Measurements from ENCODE around the gene SNX24.
"Not testable (repeated sequence)": the region's sequence is repeated elsewhere in the genome, so short reads cannot be mapped to it uniquely, and the experiment has no call there.

Gene SNX24

DNA sequence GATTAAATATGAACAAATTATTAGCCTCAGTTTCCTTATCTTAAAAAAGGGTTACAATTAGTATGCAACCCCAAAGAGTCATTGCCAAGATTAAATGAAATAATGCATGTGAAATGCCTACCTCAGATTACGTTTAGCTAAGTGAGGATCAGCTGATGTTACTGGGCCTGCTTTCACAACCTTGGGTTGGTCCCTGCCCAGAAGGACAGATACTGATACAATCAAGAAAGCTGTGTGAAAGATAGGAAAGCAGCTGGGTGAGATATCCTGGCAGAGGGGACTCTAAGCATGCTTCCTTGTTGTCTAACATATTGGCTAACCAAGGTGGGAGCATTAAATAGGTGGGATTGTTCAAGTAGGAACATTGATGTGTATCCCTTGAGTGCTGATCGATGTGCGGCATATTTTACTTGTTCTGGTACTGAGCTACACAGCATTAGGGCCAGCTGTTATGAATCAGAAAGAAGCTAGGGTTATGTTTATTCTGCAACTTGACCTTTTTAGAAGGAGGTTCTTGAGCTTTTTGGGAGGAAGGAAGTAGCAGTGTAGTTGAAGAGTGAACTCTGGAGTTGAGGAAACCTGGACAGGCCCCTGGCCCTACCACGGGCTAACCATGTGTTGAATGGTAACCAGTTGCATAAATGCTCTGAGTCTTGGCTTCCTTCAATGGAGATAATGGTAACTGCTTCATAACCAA lies 28.9 kb downstream of the SNX24 start:
- DNase-seq = no peak

DNA sequence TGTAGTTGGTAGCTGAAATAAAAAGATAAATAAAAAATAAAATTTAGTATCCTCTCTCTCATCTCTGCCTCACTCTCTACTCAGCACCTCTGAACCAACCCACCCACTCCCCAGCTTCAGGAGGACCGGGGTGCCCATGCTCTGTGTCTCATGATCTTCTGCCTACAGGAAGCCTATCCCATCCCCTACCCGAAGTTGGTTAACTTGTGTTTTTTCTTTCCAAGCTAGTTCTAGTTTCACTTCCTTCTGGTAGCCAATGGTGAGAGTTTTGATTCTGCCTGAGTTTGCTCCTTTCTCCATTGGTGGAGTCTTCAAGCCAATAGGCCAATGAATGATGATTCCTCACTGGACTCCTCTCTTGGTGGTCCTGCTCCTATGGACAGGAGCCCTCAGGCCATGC lies 32.1 kb downstream of the SNX24 start:
- DNase-seq = no peak

DNA sequence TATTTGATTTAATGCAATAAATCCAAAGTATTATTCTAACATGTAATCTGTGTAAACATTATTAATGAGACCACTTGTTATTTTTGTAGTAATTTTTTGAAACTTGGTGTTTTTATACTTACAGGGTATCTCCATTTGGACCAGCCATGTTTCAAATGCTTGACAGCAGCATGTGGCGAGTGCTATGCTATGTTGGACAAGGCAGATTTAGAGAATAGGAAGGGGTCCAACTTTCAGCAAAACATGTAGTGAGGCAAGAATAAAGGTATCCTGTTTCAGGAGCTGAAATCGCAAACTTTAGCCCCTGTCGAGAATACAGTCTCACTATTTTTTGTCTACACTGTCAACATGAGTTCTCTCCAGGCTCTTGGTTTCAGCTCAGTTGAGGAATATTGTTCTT lies 33.7 kb downstream of the SNX24 start:
- no peak for DNase-seq

DNA sequence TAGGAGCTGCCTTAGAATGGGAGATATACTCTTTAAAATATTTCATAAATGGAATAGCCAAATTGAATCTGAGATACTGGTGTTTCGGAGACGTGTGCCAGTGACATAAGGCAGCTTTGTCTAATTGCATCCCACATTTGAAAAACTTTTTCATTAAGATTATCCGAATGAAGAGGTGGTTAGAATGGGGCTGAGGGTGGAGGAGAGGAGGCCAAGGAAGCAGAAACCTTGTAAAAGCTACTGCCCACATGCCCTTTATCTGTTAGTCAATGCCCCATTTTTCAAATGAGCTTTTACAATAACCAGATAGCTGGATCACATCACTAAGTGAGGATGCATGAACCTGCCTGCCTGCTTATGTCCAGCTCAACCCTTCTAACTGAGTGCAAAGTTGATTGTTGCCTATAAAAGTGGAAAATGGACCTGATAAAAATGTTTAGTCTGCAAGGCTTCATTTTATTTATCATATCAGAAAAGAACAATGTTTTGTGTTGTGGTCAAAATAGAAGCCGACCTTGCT lies 34.8 kb downstream of the SNX24 start:
- DNase-seq = no peak

DNA sequence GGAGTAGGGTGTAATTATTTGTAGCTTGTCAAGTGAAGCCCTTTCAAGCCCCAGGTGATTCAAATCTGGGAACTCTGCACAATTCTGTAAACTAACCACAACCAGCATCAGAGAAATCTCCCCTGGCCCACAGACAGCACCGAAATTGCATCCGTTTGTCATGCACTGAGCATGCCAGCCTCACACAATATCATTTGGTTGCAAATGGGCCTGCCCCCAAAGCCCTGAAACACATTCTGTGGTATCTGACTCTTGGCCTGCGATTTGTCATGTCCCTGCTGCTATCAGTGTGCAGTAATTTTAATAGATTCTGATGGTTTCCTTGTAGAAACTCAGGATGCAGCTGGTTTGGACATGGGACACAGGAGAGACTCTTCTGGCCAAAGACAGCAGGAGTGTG lies 35.3 kb downstream of the SNX24 start:
- no peak for DNase-seq

DNA sequence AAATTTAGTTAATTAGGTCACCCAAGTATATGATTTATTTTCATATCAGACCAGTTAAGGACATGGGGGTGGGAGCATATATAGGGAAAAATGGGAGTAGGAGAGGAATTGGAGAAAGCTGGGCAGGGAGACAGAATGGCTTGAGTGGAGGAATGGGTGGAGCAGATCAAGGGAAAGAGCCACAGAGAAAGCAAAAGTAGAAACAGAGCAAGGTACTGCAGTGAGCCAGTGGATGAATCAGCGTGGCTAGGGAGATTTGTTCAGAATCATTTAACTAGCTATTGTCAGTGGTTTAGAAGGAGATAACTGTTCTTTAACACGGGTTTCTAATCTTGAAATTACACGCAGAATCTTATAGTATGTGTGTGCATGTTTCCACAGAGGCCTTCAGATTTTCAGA lies 37.4 kb downstream of the SNX24 start:
- DNase-seq = no peak

DNA sequence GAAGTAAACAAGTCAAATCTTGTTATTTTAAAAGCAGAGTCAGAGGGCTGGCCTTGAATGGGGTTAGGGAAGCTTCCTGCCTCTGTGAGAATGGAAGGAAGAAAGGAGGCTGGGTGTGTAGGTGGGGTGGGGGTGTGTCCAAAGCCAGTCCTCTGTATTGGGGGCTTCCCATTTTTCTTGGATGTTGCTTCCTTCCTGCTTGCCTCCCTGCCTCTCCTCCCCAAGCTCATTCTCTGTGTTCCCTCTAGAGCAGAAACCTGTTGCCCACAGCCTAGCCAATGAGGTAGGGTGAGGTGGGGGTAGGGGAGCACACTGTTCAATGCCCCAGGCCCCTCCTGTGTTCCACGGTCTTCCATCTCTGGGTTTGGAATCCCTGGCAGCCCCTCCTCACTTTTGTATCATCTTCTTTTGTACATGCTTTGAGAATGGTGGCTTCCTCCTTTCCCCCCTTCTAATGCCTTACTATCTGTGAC lies 39.7 kb downstream of the SNX24 start:
- no peak for DNase-seq

DNA sequence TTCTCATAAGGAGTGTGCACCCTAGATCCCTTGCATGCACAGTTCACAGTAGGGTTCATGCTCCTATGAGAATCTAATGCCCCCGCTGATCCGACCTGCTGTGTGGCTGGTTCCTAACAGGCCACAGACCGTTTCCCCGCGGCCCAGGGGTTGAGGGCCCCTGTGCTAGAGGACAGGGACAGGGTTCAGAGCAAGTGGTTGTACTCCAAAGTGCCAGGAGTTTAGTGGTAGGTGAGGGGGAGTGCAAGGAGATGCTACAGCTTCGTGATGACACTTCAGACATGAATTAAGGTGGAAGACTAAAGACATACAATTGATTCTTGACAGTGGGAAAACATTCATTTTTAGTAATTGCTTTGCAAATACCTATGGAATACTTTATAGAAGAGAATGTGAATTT lies 40.5 kb downstream of the SNX24 start:
- no peak for DNase-seq

DNA sequence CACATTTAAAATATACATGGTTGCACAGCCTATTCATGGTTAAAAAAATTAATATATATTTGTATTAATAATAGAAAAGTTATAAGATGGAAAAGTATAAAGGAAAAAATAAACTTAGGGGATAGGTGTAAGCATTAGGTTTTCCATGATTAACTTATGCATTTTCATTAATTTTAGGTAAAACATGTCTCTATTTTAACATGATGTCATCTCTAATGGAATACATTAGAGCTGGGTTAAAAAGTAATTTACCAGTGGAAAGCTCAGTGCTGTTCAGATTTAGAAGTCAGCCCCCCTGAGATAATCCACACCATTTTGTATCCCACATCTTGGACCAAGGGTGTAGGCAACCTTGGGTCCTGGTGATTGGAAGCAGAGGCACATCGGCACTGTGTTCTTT lies 49.7 kb downstream of the SNX24 start:
- no peak for DNase-seq

DNA sequence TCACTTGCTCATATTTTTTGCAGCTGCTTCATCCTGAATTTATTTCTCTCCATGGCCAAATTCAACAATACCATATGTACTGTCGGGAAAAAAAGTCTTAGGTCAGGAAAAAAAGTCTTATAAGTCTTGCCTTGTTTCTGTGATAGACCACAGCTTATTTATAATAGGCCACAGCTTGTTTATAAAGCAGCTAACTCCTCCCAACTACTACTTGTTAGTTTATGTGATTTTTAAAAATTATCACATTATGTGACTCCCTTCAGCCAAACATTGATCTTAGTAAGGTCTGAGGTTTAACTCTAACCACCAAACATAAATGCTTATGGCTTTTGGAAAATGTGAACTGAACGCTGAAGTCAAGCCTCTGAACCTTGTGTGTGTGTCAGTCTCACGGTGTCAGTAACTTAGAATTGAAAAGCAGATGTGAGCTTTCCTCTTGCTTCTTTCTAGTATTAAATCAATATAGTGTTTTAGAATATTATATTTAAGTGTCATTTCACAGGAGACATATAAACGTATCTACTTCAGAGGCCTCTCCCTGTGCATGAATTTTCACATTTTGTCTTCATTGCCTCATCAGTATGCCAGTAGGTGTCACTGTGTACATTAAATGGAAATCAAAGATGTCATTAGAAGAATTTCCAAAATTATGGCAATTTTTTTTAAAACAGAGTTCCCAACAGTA lies 51.3 kb downstream of the SNX24 start:
- DNase-seq = peak; percentile 66

DNA sequence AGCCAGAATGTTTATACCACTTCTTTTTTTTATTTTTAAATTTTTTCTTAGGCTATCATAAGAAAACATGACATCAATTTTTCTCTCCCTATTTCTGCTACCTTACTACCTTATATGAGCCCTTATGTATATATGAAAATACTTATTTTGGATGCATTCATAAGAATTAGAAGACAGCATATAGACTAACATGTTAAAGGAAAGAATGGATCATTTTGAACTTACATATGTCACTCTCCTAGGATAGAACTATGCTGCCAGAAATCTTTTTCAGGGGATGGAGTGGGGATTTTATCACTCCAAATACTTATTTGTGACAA lies 51.8 kb downstream of the SNX24 start:
- DNase-seq = no peak

DNA sequence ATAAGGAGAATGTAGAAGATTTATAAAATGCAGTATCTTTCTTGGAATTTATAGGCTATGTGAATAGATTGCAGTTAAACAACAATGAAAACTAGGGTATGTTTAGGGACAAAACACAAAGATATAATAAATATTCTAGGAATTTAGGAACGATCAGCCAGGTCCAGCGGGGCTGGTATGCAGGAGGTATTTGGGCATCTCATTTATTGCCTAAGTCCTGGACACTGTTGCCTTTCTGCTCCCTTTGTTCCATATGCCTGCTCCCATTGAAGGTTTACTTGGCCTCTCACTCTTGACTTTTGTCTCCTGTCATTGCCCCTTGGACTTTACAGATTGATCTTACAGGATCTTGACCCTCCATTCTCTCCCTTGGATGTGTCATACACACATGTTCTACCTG lies 55.9 kb downstream of the SNX24 start:
- no peak for DNase-seq

DNA sequence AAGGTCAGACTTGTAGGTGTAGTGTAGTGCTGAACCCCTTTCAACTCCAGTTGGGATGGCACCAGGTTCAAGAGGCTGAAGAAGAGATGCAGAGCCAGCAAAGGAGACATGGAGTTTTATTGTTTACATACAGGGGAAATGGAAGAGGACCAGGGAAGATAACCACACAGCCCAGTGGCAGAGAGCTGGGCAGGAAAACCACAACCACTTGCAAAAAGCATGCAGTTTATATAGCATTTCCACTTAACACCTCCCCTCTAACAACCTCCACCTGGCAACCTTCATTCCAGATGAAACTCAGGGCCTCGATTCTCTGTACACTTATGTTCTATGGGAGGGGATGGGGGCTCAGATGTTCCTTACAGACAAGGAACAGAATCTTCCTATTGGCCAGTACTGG lies 56.9 kb downstream of the SNX24 start:
- DNase-seq = no peak

DNA sequence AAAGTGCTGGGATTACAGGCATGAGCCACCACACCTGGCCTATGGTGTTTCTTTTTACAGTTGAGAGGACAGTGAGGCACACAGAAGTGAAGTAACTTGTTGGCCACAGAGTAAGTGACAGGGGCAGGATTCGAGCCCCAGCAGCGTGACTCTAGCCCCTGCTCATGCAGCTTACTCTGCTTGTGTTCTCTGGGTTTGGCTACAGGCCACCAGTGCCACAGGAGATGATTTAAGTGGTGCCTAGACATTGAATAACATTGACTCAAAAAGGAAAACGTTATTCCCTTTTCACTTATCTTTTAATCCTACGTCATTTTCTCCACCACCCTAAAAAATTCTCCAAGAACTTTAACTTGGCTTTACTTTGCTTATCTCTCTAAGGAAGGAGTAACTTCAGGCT lies 61.4 kb downstream of the SNX24 start:
- no peak for DNase-seq

DNA sequence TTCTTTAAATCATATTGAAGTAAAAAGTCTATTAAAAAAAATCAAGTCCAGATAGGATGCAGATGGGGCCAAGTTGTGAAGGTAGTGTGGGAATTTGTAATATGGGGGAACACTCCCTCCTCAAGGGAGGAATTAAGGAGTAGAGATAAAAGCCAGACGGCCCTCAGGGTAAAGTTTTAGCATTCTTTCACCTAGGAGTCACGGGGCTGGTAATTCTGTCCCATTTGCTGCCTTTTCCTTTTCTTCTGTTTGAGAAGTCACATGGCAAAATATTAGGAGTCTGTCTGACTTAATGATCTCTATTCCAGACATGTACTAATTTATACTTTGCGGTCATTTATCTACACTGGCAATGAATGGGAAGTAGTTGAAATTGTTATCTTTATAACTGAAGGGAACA lies 61.9 kb downstream of the SNX24 start:
- no peak for DNase-seq

DNA sequence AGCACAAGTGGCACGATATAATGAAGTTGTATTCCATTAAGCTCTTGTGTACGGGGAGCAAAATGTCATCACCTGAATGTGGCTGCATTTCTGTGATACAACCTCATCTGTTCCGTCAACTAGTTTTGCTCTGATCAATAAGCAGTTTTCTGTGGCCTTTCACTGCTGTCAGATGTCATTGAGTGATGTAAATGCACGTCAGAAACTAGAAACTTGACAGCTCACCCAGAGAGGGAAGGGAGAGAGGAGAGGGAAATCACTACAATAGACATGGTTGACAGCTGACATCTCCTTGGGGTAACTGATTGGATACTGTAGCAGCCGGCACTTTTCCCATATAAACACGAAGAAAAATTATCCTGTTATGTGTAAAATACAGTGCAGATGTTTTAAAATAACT lies 62.7 kb downstream of the SNX24 start:
- no peak for DNase-seq

DNA sequence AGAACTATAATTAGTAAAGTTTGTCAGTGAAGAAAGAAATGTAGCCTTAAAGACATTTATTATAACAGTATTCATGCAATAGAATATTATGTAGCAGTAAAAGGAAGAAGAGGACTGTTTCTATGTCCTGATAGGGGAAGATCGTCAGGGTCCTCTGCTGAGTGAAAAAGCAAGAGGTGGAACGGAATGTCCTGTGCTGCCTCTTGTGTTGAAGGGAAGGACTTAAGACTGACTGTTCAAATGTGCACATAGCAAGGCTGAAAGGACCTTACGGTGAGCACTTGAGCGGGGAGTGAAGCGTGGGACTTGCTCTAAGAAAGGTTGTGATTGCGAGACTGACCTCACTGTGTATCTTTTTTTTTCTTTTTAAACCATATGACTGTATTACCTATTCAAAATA lies 63.2 kb downstream of the SNX24 start:
- no peak for DNase-seq

DNA sequence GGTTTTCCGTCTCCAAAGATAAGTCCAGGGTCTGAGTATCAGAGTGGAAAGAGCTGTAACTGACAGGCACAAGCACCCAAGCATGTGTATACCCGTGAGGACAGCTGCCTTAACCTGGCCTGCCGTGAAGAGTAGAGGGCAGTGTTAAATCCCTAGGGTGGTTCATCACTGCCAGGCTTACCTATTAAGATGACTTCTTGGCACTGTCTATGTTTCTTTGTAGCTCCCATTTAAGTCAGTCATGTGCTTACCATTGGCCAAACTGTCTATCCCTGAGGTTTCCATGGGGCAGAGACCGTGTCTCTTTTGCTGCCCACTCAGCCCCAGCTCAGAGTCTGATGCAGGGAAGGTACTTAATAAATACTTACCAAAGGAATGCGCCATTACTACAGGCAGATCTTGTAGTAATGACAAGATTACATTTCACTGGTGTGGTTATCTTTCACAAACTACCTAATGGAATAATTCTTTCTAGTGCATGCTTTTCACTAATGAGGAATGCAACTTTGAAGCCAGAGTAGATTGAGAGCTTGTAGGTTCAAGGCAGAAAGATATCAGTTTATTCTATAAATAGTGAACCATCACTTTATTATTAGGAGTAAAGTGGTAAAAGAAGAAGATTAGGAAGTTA lies 64.2 kb downstream of the SNX24 start:
- DNase-seq = no peak

DNA sequence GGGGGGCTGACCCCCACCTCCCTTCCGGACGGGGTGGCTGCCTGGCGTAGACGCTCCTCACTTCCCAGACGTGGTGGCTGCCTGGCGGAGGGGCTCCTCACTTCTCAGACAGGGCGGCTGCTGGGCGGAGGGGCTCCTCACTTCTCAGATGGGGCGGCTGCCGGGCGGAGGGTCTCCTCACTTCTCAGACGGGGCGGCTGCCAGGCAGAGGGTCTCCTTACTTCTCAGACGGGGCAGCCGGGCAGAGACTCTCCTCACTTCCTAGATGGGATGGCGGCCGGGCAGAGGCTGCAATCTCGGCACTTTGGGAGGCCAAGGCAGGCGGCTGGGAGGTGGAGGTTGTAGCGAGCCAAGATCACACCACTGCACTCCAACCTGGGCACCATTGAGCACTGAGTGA lies 68.0 kb downstream of the SNX24 start:
- not testable (repeated sequence) for DNase-seq

DNA sequence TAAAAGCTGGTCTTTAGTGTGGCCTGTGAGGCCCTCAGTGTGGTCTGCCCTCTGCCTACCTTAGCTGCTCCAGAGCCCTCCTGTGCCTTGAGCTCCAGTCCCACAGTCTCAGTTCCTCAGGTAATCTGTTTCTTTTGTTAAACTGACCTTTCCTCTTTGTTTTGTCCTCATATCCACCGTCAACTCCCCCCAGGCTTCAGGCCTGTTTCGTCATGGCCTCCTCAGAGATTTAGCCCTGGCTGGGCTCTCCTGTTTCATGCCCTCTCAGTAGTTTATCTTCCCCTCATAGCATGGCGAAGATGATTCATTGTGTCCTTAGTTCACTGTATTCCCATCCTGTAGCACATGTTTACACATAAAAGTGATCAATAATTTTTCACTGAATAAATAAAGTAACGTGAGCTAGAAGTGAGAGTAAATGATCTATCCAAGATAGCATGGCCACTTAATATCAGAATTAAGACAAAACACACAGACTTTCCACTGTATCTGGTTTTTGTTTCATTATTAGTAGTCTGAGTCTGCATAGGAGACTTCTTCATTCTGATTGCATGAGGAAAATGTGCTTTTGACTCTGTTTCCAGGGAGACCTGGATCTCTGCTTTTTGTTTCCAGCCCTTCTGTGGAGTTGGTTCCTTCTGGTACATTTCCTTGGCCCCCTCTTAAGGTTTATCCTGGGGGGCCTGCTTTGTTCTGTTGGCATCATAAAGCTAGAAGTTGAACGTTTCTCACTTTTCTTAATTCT lies 70.5 kb downstream of the SNX24 start:
- no peak for DNase-seq

DNA sequence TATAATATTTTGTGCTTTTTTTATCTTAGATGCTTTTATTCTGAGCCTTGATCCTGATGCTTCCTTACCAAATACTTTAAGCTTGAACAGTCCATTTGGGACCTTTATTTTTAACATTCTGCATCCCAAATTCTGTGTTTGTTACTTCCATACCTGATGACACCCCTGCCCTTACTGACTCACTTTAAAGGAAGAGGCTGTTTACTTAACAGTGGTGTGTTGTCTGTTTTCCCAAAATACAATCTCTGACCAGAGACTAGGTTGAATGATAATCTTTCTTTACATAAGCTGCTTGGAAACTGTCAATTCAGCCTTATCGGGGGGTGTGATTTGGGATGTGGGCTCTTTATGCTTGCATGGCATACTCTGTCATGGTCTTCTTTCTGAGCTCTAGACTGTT lies 71.1 kb downstream of the SNX24 start:
- DNase-seq = no peak

DNA sequence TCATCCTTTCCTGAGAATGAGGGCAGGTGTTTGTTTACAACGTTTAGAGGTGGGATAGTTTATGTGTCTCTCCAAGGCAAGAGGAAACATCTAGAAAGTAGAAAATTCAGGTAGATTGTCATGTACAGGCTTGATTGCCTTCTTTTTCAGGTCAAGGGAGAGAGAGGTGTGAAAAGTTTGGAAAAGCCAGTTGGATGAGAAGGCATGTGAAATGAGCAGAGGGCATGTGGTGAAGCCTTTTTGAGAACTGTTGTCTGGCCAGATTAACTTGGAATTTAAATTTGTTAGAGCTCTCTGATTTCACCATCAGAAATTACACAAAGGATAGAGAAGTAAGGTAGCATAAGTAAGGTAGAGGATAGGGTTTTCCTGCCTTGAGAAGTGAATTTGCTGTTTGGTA lies 74.6 kb downstream of the SNX24 start:
- DNase-seq = no peak

DNA sequence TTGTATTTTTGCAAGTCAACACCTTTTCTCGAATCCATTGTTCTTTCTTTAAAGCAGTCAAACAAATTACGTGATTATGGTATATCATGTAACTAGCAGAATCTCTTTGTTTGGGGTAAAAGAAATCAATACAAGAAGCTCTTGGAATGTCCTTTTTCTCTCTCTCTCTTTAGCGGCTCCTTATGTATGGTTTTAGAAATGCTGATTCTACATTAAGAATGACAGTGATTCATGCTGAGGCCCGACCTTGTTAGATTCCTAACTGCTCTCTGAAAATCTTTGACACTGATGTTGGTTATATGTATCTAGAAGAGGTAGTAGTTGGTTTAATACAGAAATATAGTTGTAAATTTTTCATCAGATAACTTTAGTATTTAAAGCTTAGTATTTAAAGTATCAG lies 76.4 kb downstream of the SNX24 start:
- no peak for DNase-seq

DNA sequence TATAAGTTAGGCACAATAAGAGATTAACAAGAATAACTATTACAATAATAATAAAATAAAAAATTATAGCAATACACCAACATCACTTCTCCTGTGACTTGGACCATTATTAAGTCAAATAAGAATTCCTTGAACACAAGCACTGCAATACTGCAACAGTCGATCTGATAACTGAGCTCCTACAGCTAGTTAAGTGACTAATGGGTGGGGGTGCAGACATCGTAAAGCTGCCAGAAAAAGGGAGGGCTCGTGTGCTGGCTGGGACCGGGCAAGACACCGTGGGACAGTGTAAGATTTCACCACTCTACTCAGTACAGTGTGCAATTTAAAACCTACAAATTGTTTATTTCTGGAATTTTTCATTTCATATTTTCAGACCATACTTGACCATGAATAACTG lies 78.8 kb downstream of the SNX24 start:
- no peak for DNase-seq

Measured in DMS53 (cell line).